Fibroblast of lung (primary cell): ENCODE measurements around the gene ITPKC.

Experiments
- CTCF ChIP-seq, 2 donors: IDR thresholded peaks in 1 of 2; conservative IDR thresholded peaks in 1 of 2; 1 replicate in 1 of 2; 2 replicates in 1 of 2; pipeline ENCODE4 v1.5.1; 2011 to 2012; ENCODE audit warnings: low read length in 2 of 2, control low read depth in 1 of 2, inconsistent platforms in 1 of 2, low read depth in 1 of 2, mild to moderate bottlenecking in 1 of 2
- EZH2 ChIP-seq: IDR thresholded peaks from 2 replicates; pipeline ENCODE4 v1.5.1; 2012; ENCODE audit warnings: low read length, control low read depth, mild to moderate bottlenecking; ENCODE audit errors: missing control alignments

- TF ChIP-seq CTCF (conservative IDR thresholded peaks at IDR 0.05 in 1 of 2, IDR thresholded peaks at IDR 0.05 in 1 of 2; ENCODE audit: low read depth in 1 of 2, low read length in 2 of 2) (no peak), EZH2 (no peak)
Observed at GRCh38 chr19:40673397-40673796, 43.5 kb upstream of the ITPKC start.
